Measurements from ENCODE around the gene TET3.

GRCh38 chr2:73975731-73976130, 9.0 kb upstream of the TET3 start:
- TF ChIP-seq, protein P1, sequence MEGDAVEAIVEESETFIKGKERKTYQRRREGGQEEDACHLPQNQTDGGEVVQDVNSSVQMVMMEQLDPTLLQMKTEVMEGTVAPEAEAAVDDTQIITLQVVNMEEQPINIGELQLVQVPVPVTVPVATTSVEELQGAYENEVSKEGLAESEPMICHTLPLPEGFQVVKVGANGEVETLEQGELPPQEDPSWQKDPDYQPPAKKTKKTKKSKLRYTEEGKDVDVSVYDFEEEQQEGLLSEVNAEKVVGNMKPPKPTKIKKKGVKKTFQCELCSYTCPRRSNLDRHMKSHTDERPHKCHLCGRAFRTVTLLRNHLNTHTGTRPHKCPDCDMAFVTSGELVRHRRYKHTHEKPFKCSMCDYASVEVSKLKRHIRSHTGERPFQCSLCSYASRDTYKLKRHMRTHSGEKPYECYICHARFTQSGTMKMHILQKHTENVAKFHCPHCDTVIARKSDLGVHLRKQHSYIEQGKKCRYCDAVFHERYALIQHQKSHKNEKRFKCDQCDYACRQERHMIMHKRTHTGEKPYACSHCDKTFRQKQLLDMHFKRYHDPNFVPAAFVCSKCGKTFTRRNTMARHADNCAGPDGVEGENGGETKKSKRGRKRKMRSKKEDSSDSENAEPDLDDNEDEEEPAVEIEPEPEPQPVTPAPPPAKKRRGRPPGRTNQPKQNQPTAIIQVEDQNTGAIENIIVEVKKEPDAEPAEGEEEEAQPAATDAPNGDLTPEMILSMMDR (IDR thresholded peaks at IDR 0.05), result no peak
- TF ChIP-seq POLR2A (IDR thresholded peaks at IDR 0.05), result no peak

Measured in testis (tissue), 2 donors.